GM23338 (cell line): ENCODE data around the gene EXO1. TPM values are rescaled to one million over a fixed set of nuclear protein-coding genes. Genes with fewer than 3 reads are reported as not detected.

Experiments used
- ATAC-seq: fragments of 200-7000 bp; cut with Tn5 transposase; 3 replicates; pipeline ENCODE4 v1.9.1; 2020
- DNase-seq: peaks from one replicate; pipeline ENCODE4 v3.0.0-alpha.2; 2015; ENCODE audit warnings: low spot score
- H2AFZ ChIP-seq: fragments of 200-600 bp; sonication (generic); 2 replicates; pipeline ENCODE4 v1.8.0; 2016; ENCODE audit warnings: antibody characterized with exemption, mild to moderate bottlenecking, moderate library complexity
- H3F3A ChIP-seq: fragments of 200-600 bp; sonication (generic); replicated peaks from 2 replicates; pipeline ENCODE4 v1.8.0; 2017; ENCODE audit warnings: antibody characterized with exemption, mixed run types, low read depth
- H3K27ac ChIP-seq: fragments of 200-600 bp; sonication (generic); 2 replicates; pipeline ENCODE4 v1.6.1; 2016; ENCODE audit warnings: low read depth
- H3K27me3 ChIP-seq: fragments of 200-600 bp; sonication (generic); 2 replicates; pipeline ENCODE4 v1.8.0; 2016; ENCODE audit warnings: mild to moderate bottlenecking, mixed run types, moderate library complexity; ENCODE audit not compliant: insufficient read depth
- H3K36me3 ChIP-seq: fragments of 200-600 bp; sonication (generic); 2 replicates; pipeline ENCODE4 v1.8.0; 2016; ENCODE audit warnings: mild to moderate bottlenecking; ENCODE audit not compliant: insufficient read depth
- H3K4me1 ChIP-seq: fragments of 200-600 bp; sonication (generic); 2 replicates; pipeline ENCODE4 v1.8.0; 2016; ENCODE audit warnings: mild to moderate bottlenecking, moderate library complexity; ENCODE audit not compliant: insufficient read depth
- H3K4me2 ChIP-seq: fragments of 200-600 bp; sonication (generic); 2 replicates; pipeline ENCODE4 v1.7.1; 2017; ENCODE audit warnings: mixed run types
- H3K4me3 ChIP-seq: fragments of 200-600 bp; sonication (generic); 2 replicates; pipeline ENCODE4 v1.6.1; 2016; ENCODE audit warnings: mixed run types
- H3K79me2 ChIP-seq: fragments of 200-600 bp; sonication (generic); replicated peaks from 2 replicates; pipeline ENCODE4 v1.8.0; 2017; ENCODE audit warnings: mild to moderate bottlenecking; ENCODE audit not compliant: insufficient read depth
- H3K9me2 ChIP-seq: fragments of 200-600 bp; sonication (generic); 2 replicates; pipeline ENCODE4 v1.8.0; 2017; ENCODE audit not compliant: insufficient read depth
- H4K20me1 ChIP-seq: fragments of 200-600 bp; sonication (generic); replicated peaks from 2 replicates; pipeline ENCODE4 v1.8.0; 2017; ENCODE audit warnings: mild to moderate bottlenecking; ENCODE audit not compliant: insufficient read depth
- H3K27ac Mint-ChIP-seq: 2 replicates; pipeline ENCODE4 v1.8.0; 2020; ENCODE audit warnings: inconsistent platforms, mild to moderate bottlenecking, moderate library complexity, mixed read lengths
- H3K27me3 Mint-ChIP-seq: 3 replicates; pipeline ENCODE4 v1.8.0; 2022; ENCODE audit warnings: low read depth, mild to moderate bottlenecking, moderate library complexity, mixed read lengths, inconsistent platforms; ENCODE audit not compliant: insufficient read depth, poor library complexity
- H3K36me3 Mint-ChIP-seq: 3 replicates; pipeline ENCODE4 v1.8.0; 2021; ENCODE audit warnings: low read depth, mild to moderate bottlenecking, inconsistent platforms, moderate library complexity, mixed read lengths
- H3K4me1 Mint-ChIP-seq: 3 replicates; pipeline ENCODE4 v1.8.0; 2020; ENCODE audit warnings: mild to moderate bottlenecking, inconsistent platforms, mixed read lengths
- H3K4me3 Mint-ChIP-seq: 3 replicates; pipeline ENCODE4 v1.8.0; 2021; ENCODE audit warnings: moderate library complexity, mild to moderate bottlenecking, inconsistent platforms, mixed read lengths
- H3K9me3 Mint-ChIP-seq: 3 replicates; pipeline ENCODE4 v1.8.0; 2020; ENCODE audit warnings: moderate library complexity, mild to moderate bottlenecking, inconsistent platforms, mixed read lengths
- CTCF ChIP-seq, 2 experiments: fragments of 200-600 bp in 1 of 2; sonication (generic) in 1 of 2; conservative IDR thresholded peaks; 2 replicates each; pipeline versions ENCODE4 v1.5.1 to v1.6.1; 2016 to 2017; ENCODE audit warnings: antibody characterized with exemption in 2 of 2, low read depth in 2 of 2, mild to moderate bottlenecking in 2 of 2, moderate library complexity in 1 of 2
- ETS1 ChIP-seq: IDR thresholded peaks from 2 replicates; pipeline ENCODE4 v1.6.1; 2016; ENCODE audit warnings: antibody characterized with exemption
- EZH2 ChIP-seq: fragments of 200-600 bp; sonication (generic); IDR thresholded peaks from one replicate; pipeline ENCODE4 v1.8.0; 2017; ENCODE audit warnings: antibody characterized with exemption, mild to moderate bottlenecking, low read depth; ENCODE audit not compliant: unreplicated experiment
- JUNB ChIP-seq: IDR thresholded peaks from one replicate; pipeline ENCODE4 v1.6.1; 2016; ENCODE audit warnings: antibody characterized with exemption; ENCODE audit not compliant: unreplicated experiment
- POLR2AphosphoS5 ChIP-seq: IDR thresholded peaks from 2 replicates; pipeline ENCODE4 v1.6.1; 2016; ENCODE audit warnings: antibody characterized with exemption, low read depth
- REST ChIP-seq: IDR thresholded peaks from one replicate; pipeline ENCODE4 v1.6.1; 2018; ENCODE audit warnings: antibody characterized with exemption; ENCODE audit not compliant: unreplicated experiment
- ZNF331 ChIP-seq: fragments of 250-450 bp; sonication (Bioruptor Pico); IDR thresholded peaks from 2 replicates; pipeline ENCODE4 v1.5.0; 2020; ENCODE audit warnings: low read depth, mild to moderate bottlenecking, moderate library complexity
- ZNF462 ChIP-seq: fragments of 250-450 bp; sonication (Bioruptor Pico); IDR thresholded peaks from 2 replicates; pipeline ENCODE4 v1.5.0; 2020; ENCODE audit warnings: mild to moderate bottlenecking, moderate library complexity
- polyA plus RNA-seq: library from polyadenylated mRNA; unstranded; fragments of >200 nt; fragmentation: Nextera tagmentation; extraction: Ambion mirVana; gene quantifications from 2 replicates; pipeline ENCODE4 v1.2.1, GENCODE V29; 2016
- total RNA-seq: library from RNA; depleted of rRNA; stranded (reverse); fragments of >200 nt; shearing (Covaris generic); gene quantifications from 2 replicates; pipeline ENCODE4 v1.2.3, GENCODE V29; 2014

The EXO1 gene
- total and polyA plus RNA-seq, 2 experiments from 2014 or later, result 16.2 to 34.0 TPM

GRCh38 chr1:241848686-241849344, 811 bp downstream of the EXO1 start:
- peak overlapping the region; percentile 92 for H3K4me3 Mint-ChIP-seq
- DNase-seq, result no peak
- H3K79me2 ChIP-seq, result peaks cover 33% of the 10 kb centered on the region
- H2AFZ ChIP-seq, result peak overlapping the region; percentile 57; the same call in 1 of the 2 replicates
- peaks cover 30% of the 10 kb centered on the region; the same call in 1 of the 2 replicates for H3K36me3 ChIP-seq
- H3K27ac Mint-ChIP-seq, result peak overlapping the region; percentile 99
- peaks cover 16% of the 10 kb centered on the region for H3K4me1 Mint-ChIP-seq
- peak overlapping the region; percentile 93 for H3K4me3 ChIP-seq
- no peaks in the 10 kb centered on the region for H3K9me2 ChIP-seq
- H4K20me1 ChIP-seq, result peaks cover 12% of the 10 kb centered on the region; the same call in 1 of the 2 replicates
- peaks cover 44% of the 10 kb centered on the region for H3K36me3 Mint-ChIP-seq
- H3K27me3 Mint-ChIP-seq, result peaks cover 6% of the 10 kb centered on the region
- no peak for ATAC-seq
- H3K4me2 ChIP-seq, result peak overlapping the region; percentile 95
- no peak overlapping the region; the same call in 1 of the 2 replicates for H3K27ac ChIP-seq
- TF ChIP-seq ETS1 (no peak), POLR2AphosphoS5 (no peak), REST (no peak), CTCF (conservative IDR thresholded peaks at IDR 0.05; ENCODE audit: low read depth in 2 of 2) (no peak)
- H3K4me1 ChIP-seq, result peaks cover 16% of the 10 kb centered on the region; the same call in 1 of the 2 replicates
- no peaks in the 10 kb centered on the region for H3K27me3 ChIP-seq
- no peaks in the 10 kb centered on the region for H3K9me3 Mint-ChIP-seq
- no peaks in the 10 kb centered on the region for H3F3A ChIP-seq

- H3K27ac ChIP-seq, result no peak overlapping the region; the same call in 1 of the 2 replicates
- H3K79me2 ChIP-seq, result peaks cover 33% of the 10 kb centered on the region
- H3K27ac Mint-ChIP-seq, result peak overlapping the region; percentile 99; the same call in 1 of the 2 replicates
- peaks cover 6% of the 10 kb centered on the region for H3K27me3 Mint-ChIP-seq
- H3K4me3 Mint-ChIP-seq, result peak overlapping the region; percentile 92
- peaks cover 16% of the 10 kb centered on the region for H3K4me1 Mint-ChIP-seq
- ATAC-seq (no peak), DNase-seq (no peak)
- peaks cover 12% of the 10 kb centered on the region; the same call in 1 of the 2 replicates for H4K20me1 ChIP-seq
- no peak overlapping the region for H2AFZ ChIP-seq
- H3K36me3 ChIP-seq, result peaks cover 34% of the 10 kb centered on the region; the same call in 1 of the 2 replicates
- H3K36me3 Mint-ChIP-seq, result peaks cover 49% of the 10 kb centered on the region
- no peaks in the 10 kb centered on the region for H3K9me3 Mint-ChIP-seq
- no peaks in the 10 kb centered on the region for H3K27me3 ChIP-seq
- no peaks in the 10 kb centered on the region for H3F3A ChIP-seq
- H3K9me2 ChIP-seq, result no peaks in the 10 kb centered on the region
- H3K4me1 ChIP-seq, result peaks cover 16% of the 10 kb centered on the region; the same call in 1 of the 2 replicates
- H3K4me3 ChIP-seq, result peak overlapping the region; percentile 93
- peak overlapping the region; percentile 95 for H3K4me2 ChIP-seq
- TF ChIP-seq JUNB (no peak), ZNF331 (CRISPR knock-in tag) (no peak), EZH2 (no peak), ZNF462 (no peak), POLR2AphosphoS5 (no peak)
Measured at GRCh38 chr1:241849345-241849695, 1.3 kb downstream of the EXO1 start.
